LHCN-M2 (cell line): ENCODE results near the gene STX4. TPM values are rescaled to one million over a fixed set of nuclear protein-coding genes. Genes with fewer than 3 reads are reported as not detected.

Experiments
- DNase-seq: peaks from one replicate; pipeline ENCODE4 v3.0.0-alpha.2; 2012; ENCODE audit warnings: low read depth
- total RNA-seq: library from RNA; depleted of rRNA; stranded (reverse); fragments of >200 nt; gene quantifications from 2 replicates; pipeline ENCODE4 v1.2.3, GENCODE V29; 2014

Gene STX4
- total RNA-seq, 1 experiment from 2014 or later = 52.9 TPM

GRCh38 chr16:31020536-31020935 is 12.8 kb upstream of the STX4 start:
- no peak for DNase-seq

- peak; percentile 70 for DNase-seq
These were observed 10.7 kb upstream of the STX4 start for GRCh38 chr16:31022544-31023251.

GRCh38 chr16:31023252-31023602 is 10.1 kb upstream of the STX4 start:
- DNase-seq = no peak

GRCh38 chr16:31023627-31024226 is 9.6 kb upstream of the STX4 start:
- DNase-seq = no peak

- DNase-seq = no peak
These were observed 8.0 kb upstream of the STX4 start for GRCh38 chr16:31025339-31025738.

- DNase-seq = no peak
These were observed 4.1 kb upstream of the STX4 start for GRCh38 chr16:31029272-31029671.

GRCh38 chr16:31031276-31031675 is 2.1 kb upstream of the STX4 start:
- no peak for DNase-seq

- DNase-seq = peak; percentile 75
These were observed 543 bp downstream of the STX4 start for GRCh38 chr16:31033709-31034492.

GRCh38 chr16:31036691-31037090 is 3.3 kb downstream of the STX4 start:
- DNase-seq = no peak

GRCh38 chr16:31038993-31039392 is 5.6 kb downstream of the STX4 start:
- no peak for DNase-seq

GRCh38 chr16:31042866-31043265 is 9.5 kb downstream of the STX4 start:
- no peak for DNase-seq

- peak; percentile 52 for DNase-seq
These were observed 10.0 kb downstream of the STX4 start for GRCh38 chr16:31043352-31043751.

- DNase-seq = no peak
These were observed 10.6 kb downstream of the STX4 start for GRCh38 chr16:31043898-31044481.

- peak; percentile 82 for DNase-seq
These were observed 17.1 kb downstream of the STX4 start for GRCh38 chr16:31050280-31051030.

GRCh38 chr16:31052114-31052513 is 18.8 kb downstream of the STX4 start:
- DNase-seq = peak; percentile 99

- no peak for DNase-seq
These were observed 22.3 kb downstream of the STX4 start for GRCh38 chr16:31055613-31056012.

- no peak for DNase-seq
These were observed 27.9 kb downstream of the STX4 start for GRCh38 chr16:31061126-31061812.

GRCh38 chr16:31061813-31062440 is 28.6 kb downstream of the STX4 start:
- no peak for DNase-seq

- DNase-seq = no peak
These were observed 30.1 kb downstream of the STX4 start for GRCh38 chr16:31063495-31063842.

GRCh38 chr16:31063843-31064611 is 30.7 kb downstream of the STX4 start:
- no peak for DNase-seq
